ENCODE measurements around the gene TTLL11. TPM values are rescaled to one million over a fixed set of nuclear protein-coding genes. Genes with fewer than 3 reads are reported as not detected.

Gene TTLL11
- total RNA-seq, 2 experiments from 2014 or later = 3.3 to 6.9 TPM

DNA sequence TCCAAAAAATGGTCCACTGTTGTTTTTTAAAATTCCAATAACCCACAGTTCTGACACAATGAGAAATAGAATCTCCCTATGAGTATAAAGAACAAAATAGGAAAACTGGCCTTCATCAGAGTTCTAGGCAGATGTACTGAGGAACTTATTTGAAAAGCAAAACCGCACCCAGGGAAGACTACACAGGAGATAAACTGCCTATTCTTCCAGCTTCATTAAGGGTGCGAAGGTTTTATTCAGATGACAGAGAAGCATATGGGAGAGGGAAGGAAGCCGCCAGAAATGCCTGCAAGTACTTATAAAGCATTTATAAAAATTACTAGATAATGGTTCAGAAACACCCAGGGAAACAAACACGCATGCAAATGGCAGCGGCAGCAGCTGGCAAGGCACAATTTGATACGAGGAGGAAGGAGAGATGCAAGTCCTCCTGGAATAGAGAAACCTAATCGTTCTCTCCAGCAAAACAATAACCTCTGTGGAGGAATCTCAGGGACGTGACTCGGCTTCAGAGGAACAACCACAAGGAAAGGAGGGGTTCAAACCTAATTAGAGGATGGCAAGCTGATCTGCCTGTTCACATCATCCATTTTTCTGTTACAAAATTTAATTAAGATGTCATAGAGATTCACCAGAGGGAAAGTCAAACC is 9.0 kb downstream of the TTLL11 start:
- intact Hi-C loops (cut with micrococcal nuclease; ENCODE audit: unreplicated experiment) = no loop called here
- no TSS peak for BruUV-seq (replicated peaks)

GRCh38 chr9:122080986-122081385 is 12.1 kb downstream of the TTLL11 start:
- no peak overlapping the region for H3K27ac ChIP-seq (ENCODE audit: low read depth, low read length, poor library complexity, severe bottlenecking)
- H3K4me2 ChIP-seq (ENCODE audit: low read length) = no peak overlapping the region
- intact Hi-C loops (cut with micrococcal nuclease; ENCODE audit: unreplicated experiment) = no loop called here
- ChIA-PET POLR2A (no interaction called here), CTCF (ENCODE audit: unreplicated experiment) (no interaction called here)
- no peak for DNase-seq (ENCODE audit: low spot score)
- H3K4me3 ChIP-seq (ENCODE audit: low read depth, low read length, poor library complexity, severe bottlenecking) = no peak overlapping the region
- H3K9me2 ChIP-seq (ENCODE audit: insufficient read depth, low read length) = no peaks in the 10 kb centered on the region
- no peaks in the 10 kb centered on the region for H4K20me1 ChIP-seq (ENCODE audit: insufficient read depth, low read length)
- no peaks in the 10 kb centered on the region for H3K9me3 ChIP-seq (ENCODE audit: low read length)
- no TSS peak for BruUV-seq (replicated peaks)
- TF ChIP-seq CTCF (conservative IDR thresholded peaks at IDR 0.05; ENCODE audit: low read length) = no peak
- TF ChIP-seq EZH2phosphoT487 (IDR thresholded peaks at IDR 0.05; ENCODE audit: borderline replicate concordance, low read depth, low read length) = no peak
- no peak overlapping the region for H2AFZ ChIP-seq (ENCODE audit: low read length)
- H3K4me1 ChIP-seq (ENCODE audit: insufficient read depth, low read length, poor library complexity, severe bottlenecking) = no peaks in the 10 kb centered on the region
- H3K79me2 ChIP-seq (ENCODE audit: insufficient read depth, low read depth, low read length) = no peaks in the 10 kb centered on the region
- H3K36me3 ChIP-seq (ENCODE audit: insufficient read depth, low read length) = no peaks in the 10 kb centered on the region

More for the DNA sequence above, 9.0 kb downstream of the TTLL11 start:
- no peak for TF ChIP-seq EZH2phosphoT487 (IDR thresholded peaks at IDR 0.05; ENCODE audit: borderline replicate concordance, low read depth, low read length)
- TF ChIP-seq CTCF (conservative IDR thresholded peaks at IDR 0.05; ENCODE audit: low read length) = no peak
- H3K9me2 ChIP-seq (ENCODE audit: insufficient read depth, low read length) = no peaks in the 10 kb centered on the region
- no peaks in the 10 kb centered on the region for H3K9me3 ChIP-seq (ENCODE audit: low read length)
- no peaks in the 10 kb centered on the region for H4K20me1 ChIP-seq (ENCODE audit: insufficient read depth, low read length)
- no peak overlapping the region for H2AFZ ChIP-seq (ENCODE audit: low read length)
- POLR2A ChIA-PET = no interaction called here
- no peak overlapping the region for H3K4me2 ChIP-seq (ENCODE audit: low read length)
- H3K4me1 ChIP-seq (ENCODE audit: insufficient read depth, low read length, poor library complexity, severe bottlenecking) = no peaks in the 10 kb centered on the region
- no peaks in the 10 kb centered on the region for H3K79me2 ChIP-seq (ENCODE audit: insufficient read depth, low read depth, low read length)
- no peak overlapping the region for H3K4me3 ChIP-seq (ENCODE audit: low read depth, low read length, poor library complexity, severe bottlenecking)
- H3K27ac ChIP-seq (ENCODE audit: low read depth, low read length, poor library complexity, severe bottlenecking) = no peak overlapping the region
- no peak for DNase-seq (ENCODE audit: low spot score)
- no peaks in the 10 kb centered on the region for H3K36me3 ChIP-seq (ENCODE audit: insufficient read depth, low read length)
- CTCF ChIA-PET (ENCODE audit: unreplicated experiment) = no interaction called here

DNA sequence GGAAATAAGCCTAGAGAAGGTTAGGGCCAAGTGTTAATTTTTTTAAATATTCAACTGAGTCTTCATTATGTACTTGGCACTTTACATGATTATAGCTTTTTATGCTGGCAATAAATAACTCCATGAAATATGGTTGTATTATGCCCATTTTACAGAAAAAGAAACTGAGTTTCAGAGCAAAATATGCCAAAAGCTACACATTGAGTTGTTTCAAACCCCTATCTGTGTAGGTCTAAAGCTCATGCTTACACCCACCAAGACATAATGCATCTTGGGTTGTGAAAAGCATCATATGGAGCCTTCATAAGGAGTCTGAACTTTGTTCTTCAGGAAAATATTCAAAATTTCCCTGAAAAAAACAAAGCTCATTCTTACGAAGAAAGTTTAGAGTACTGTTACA is 14.6 kb downstream of the TTLL11 start:
- no peak overlapping the region for H3K4me2 ChIP-seq (ENCODE audit: low read length)
- TF ChIP-seq EZH2phosphoT487 (IDR thresholded peaks at IDR 0.05; ENCODE audit: borderline replicate concordance, low read depth, low read length) (no peak), CTCF (conservative IDR thresholded peaks at IDR 0.05; ENCODE audit: low read length) (no peak)
- ChIA-PET POLR2A (interaction anchor here (0.7 to 1.4 kb wide), 3 partner anchors 13 to 38 kb away, joined by 3 to 4 read pairs (median 4); no protein-coding TSS in a partner anchor), CTCF (ENCODE audit: unreplicated experiment) (no interaction called here)
- no peak overlapping the region for H3K4me3 ChIP-seq (ENCODE audit: low read depth, low read length, poor library complexity, severe bottlenecking)
- no peaks in the 10 kb centered on the region for H3K79me2 ChIP-seq (ENCODE audit: insufficient read depth, low read depth, low read length)
- H3K4me1 ChIP-seq (ENCODE audit: insufficient read depth, low read length, poor library complexity, severe bottlenecking) = no peaks in the 10 kb centered on the region
- DNase-seq (ENCODE audit: low spot score) = no peak
- H4K20me1 ChIP-seq (ENCODE audit: insufficient read depth, low read length) = no peaks in the 10 kb centered on the region
- no peak overlapping the region for H2AFZ ChIP-seq (ENCODE audit: low read length)
- H3K9me3 ChIP-seq (ENCODE audit: low read length) = no peaks in the 10 kb centered on the region
- intact Hi-C loops (cut with micrococcal nuclease; ENCODE audit: unreplicated experiment) = no loop called here
- BruUV-seq (replicated peaks) = no TSS peak
- no peaks in the 10 kb centered on the region for H3K9me2 ChIP-seq (ENCODE audit: insufficient read depth, low read length)
- H3K36me3 ChIP-seq (ENCODE audit: insufficient read depth, low read length) = no peaks in the 10 kb centered on the region
- no peak overlapping the region for H3K27ac ChIP-seq (ENCODE audit: low read depth, low read length, poor library complexity, severe bottlenecking)
